HG03354 (cell line): ENCODE results near the gene GOLT1A.

Experiments
- ATAC-seq: cut with Tn5 transposase; IDR thresholded peaks from one replicate; pipeline ENCODE4 v1.9.1; 2021; ENCODE audit warnings: mild to moderate bottlenecking; ENCODE audit not compliant: unreplicated experiment, poor library complexity, severe bottlenecking

The GOLT1A gene

DNA sequence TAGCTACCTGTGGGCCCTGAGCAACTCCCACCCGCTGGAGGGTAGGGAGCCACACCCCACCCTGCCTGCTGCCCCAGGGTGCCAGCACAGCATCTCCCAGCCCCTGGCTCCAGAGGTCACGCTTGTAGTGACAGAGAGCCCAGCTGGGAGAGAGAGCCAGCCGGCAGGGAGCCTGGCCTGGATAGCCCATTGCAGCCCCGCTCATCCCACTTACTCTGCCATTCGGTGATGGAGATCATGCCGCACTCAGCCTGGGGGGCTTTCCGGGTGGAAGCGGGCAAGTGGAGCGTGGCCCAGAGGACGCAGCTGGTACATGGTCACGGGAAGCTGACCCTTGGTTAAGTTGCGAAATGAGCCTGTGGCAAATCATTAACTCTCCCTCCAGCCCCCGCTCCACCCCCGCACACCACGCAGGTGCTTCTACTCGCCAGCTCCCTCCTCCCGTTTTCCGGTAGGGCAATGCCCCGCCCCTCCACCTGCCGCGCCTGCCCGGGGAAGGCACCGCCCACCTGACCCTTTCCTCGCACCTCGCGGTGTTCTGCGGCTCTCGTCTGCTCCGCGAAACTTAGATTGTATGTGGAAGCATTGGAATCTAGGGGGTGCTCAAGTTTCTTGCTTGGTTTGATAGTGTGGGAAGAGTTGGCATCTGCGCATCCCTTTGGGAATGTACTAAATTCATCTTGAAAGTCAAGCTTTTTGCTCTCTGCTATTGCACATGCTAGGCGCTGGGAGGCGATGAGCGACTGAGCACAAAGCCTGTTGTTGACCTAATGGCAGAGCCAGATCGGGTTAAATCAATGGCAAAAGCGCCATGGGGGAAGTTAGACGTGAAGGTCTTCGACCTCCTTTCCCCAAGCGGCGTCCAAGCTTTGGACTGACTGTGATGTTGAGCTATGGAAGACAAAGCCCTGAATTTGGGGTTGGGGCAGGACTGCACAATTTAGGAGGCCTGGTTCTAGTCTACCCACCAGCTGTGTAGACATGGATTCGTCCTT is at the start of gene GOLT1A:
Gene GOLT1A, minus strand, starts transcription at position 321 of the 995 bp plus-strand sequence. Its CDS starts 82 bp downstream, at position 239.
- ATAC-seq = peak; percentile 86

DNA sequence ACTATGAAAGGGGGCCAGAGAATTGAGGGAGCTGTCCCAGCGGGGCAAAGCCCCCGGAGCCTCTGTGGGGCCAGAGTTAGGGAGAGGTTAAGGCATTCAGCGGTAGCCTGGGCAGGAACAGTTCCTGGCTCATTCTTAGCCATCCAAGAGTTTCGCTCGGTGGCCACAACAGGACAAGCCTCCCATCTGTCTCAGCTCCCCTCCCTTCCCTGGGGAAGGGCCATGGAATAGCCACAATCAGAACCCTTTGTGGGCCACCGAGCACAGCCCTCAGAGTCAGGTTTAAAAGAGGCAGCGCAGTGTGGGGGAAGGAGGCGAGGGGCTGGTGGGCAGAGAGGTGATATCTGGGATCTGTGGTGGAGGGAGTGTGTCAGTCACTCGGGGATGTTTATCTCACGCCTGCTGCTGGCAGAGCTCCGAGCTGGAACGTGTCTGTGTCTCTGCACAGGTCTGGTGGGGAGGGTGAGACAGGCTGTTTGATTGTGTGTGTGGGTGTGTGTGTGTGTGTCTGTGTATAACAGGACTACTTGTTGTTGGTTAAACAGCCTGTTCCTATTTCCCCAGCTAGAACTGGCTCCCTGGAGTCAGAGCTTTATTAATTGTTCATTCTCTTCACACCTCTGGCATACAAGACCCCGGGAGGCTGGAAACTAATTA is 49.6 kb upstream of the GOLT1A start:
- no peak for ATAC-seq

GRCh38 chr1:204262506-204263253 is 48.9 kb upstream of the GOLT1A start:
- no peak for ATAC-seq

GRCh38 chr1:204261746-204262505 is 48.1 kb upstream of the GOLT1A start:
- no peak for ATAC-seq

GRCh38 chr1:204261266-204261665 is 47.5 kb upstream of the GOLT1A start:
- ATAC-seq = no peak

DNA sequence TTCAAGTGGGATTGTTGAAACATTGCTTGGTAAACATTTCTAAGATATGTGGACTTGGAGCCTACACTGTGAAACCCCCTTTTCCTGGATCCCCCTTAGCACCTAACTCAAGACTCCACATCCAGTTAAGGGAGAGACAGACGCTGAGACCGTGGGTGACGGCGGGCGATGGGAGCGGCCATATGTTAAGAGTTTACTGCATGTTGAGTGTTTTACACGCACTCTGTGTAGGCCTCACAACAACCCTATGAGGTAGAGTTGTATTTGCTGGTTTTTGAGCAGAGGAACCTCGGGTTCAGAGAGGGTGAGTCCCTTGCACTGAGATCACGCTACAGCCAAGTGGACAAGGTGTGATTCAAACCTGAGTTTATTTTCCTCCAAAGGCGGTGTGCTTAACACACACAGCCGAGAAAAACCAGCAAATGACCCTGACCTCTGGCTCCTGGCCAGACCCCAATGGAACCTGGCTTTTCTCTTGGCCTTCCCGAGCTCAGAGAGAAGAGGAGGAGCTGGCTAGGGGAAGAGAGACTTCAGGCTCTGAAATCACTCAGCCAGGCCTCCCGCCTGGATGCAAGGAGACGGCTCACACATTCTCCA is 46.9 kb upstream of the GOLT1A start:
- ATAC-seq = no peak

- no peak for ATAC-seq
Observed at GRCh38 chr1:204259782-204260181, 46.0 kb upstream of the GOLT1A start.

GRCh38 chr1:204259196-204259595 is 45.4 kb upstream of the GOLT1A start:
- ATAC-seq = no peak

DNA sequence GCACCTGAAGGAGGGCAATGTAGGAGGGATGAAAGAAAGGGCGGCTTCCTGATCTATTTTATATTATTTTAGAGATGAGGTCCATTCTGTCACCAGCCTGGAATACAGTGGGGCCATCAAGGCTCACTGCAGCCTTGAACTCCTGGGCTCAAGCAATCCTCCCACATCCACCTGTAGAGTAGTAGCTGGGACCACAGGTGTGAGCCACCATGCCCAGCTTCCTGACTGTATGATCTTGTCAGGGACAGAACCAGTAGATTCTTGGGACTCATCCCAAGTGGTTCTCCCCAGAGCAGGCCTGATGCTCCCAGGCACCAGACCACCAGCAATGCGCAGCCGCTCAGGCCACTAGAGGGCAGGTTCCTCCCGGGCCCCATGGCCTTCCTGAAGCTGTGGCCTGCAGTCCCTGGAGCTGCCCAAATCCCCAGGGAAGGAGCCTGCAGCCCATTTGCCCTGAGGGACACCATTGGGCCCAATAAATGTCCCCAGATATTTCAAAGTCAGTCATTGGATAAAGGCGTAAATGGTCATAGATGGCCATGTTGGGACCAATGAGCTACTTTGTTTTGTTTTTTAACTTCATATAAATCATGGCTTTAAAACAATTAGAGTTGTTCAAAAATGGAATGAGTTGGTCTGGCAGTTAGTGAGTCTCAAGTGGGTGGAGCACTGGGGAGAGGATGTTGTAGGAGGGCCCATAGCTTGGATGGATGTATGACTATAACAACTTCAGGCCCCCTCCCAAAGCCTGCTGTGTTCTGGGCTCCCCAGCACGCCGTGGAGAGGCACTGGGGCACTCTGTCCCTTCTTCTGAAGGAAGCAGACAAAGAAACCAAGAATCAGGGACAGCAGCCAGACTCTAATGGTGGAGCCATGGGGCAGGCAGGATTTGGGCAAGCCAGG is 44.7 kb upstream of the GOLT1A start:
- no peak for ATAC-seq

GRCh38 chr1:204257446-204257845 is 43.7 kb upstream of the GOLT1A start:
- ATAC-seq = no peak

DNA sequence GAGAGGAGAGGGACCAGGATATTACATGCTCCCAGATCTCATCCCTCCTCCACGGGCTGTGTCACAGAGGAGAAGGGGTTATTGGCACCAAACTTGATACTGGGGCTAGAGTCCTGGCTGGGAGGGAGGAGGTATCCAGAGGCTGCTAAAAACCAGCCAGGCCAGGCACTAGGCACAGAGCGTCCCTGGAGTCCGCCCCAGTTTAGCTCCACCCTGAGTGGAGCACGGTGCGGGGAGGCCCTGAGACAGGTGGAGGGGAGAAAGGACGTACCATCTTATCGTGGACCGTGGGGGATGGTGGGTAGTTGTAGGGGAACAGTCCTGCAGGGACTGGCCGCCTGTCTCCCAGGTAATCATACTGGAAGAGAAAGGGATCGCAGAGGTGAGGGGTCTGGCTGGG is 42.7 kb upstream of the GOLT1A start:
- no peak for ATAC-seq

DNA sequence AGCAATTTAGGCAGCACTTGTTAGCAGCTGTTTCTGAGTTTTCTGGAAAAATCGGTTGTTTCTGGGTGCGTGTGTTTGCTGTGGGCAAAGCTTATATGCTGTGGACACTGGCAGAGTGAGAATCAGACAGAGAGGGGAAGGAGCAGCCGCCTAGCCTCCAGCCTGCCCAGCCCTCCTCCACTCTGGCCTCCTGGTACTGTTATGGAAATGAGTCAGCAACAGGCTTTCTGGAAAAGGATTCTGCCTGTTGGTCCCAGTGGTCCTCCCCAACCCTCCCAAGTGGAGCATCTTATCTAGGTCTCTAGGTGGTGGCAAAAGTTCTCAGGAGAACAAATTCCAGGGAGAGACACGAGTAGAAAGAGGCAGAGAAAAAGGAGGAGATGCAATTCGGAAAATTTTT is 42.2 kb upstream of the GOLT1A start:
- ATAC-seq = no peak

DNA sequence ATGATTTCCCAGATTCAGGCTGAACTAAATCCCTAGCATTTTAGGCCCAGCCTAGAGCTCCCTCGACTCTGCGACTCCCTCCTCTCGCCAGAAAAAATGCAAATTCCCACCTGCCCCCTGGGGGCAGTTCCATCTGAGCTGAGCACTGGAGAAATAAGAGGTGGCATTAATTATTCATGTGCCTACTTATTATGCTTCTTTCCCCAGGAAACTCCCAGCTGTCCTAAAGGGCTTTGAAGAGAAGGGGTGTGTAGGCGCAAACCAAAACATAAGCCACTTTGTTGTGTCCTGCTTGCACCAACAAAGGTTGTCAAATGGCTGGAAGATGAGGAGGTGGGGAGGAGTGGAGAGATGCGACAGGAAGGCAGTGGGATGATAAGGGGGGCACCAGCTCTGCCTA is 41.4 kb upstream of the GOLT1A start:
- no peak for ATAC-seq

DNA sequence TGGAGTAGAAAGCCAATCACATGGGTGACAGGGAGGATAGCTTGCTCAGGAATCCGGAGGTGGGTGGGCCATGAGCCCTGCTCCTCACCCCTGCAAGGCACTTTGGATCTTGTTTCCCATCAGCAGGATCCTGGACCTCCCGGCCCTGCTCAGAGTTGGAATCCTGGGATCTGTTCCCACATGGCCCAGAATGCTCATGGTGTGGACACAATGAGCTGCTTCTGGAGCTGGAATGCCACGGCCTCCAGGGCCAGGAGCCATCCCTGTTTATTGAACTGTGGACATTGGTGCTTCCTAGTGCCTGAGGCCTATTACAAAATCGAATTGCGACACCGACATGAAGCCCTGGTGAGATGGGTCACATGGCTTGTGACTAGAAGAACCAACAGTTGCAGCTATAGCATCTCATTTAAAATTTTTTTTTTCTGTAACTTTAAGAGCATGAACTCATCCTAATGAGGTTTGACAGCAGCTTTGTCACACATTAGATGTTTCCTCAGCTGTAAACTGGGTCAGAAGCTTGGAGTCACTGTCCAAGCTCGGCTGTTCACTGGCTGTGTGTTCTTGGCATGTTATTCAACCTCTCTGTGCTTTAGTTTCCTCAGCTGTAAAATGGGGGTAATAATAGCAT is 40.4 kb upstream of the GOLT1A start:
- no peak for ATAC-seq

- no peak for ATAC-seq
Observed at GRCh38 chr1:204251926-204252689, 38.3 kb upstream of the GOLT1A start.

GRCh38 chr1:204251286-204251685 is 37.5 kb upstream of the GOLT1A start:
- no peak for ATAC-seq

- no peak for ATAC-seq
Observed at GRCh38 chr1:204250428-204251030, 36.7 kb upstream of the GOLT1A start.
